K562 (cell line): Measurements from ENCODE around the gene OSBPL1A. TPM values are rescaled to one million over a fixed set of nuclear protein-coding genes. Genes with fewer than 3 reads are reported as not detected.

Experiments used
- ATAC-seq: fragments of 200-7000 bp; cut with Tn5 transposase; 3 replicates; pipeline ENCODE4 v1.9.1; 2020; ENCODE audit warnings: moderate library complexity
- BruUV-seq: library from RNA; stranded (reverse); fragments of 400-500 nt; replicated peaks from 2 replicates; lab custom pipeline; 2021; lab: Mats Ljungman, UMichigan
- CTCF ChIA-PET: fragments of 300-600 bp; formaldehyde crosslinking; extraction: SDS; loops from one replicate; lab custom pipeline; 2021; ENCODE audit warnings: low intra/inter-chr PET ratio; lab: Yijun Ruan, JAX
- POLR2A ChIA-PET: fragments of 300-600, 350-650 bp; sonication (Branson Sonifier 250); formaldehyde crosslinking; extraction: SDS; loops from one replicate; lab custom pipeline; 2021; ENCODE audit warnings: antibody characterized with exemption, inconsistent platforms; lab: Yijun Ruan, JAX
- DNase-seq, 4 experiments: peaks; one replicate each; pipeline versions ENCODE4 v3.0.0 to v3.0.0-alpha.2; 2011 to 2018; ENCODE audit warnings: low spot score in 3 of 4, mixed read lengths in 3 of 4; ENCODE audit errors: extremely low read depth in 1 of 4
- FAIRE-seq: peaks from 2 replicates; lab custom pipeline; 2011; peaks lifted over from hg19 to GRCh38; lab: Jason Lieb, UNC
- H2AFZ ChIP-seq: 2 replicates; pipeline ENCODE4 v1.6.0; 2011; ENCODE audit warnings: low read depth, low read length, control low read depth, inconsistent platforms
- H3K27ac ChIP-seq: fragments of 200-600 bp; 3 replicates; pipeline ENCODE4 v1.8.0; 2011; ENCODE audit warnings: low read depth, mild to moderate bottlenecking, control low read depth, inconsistent platforms, low read length, moderate library complexity, mixed read lengths; ENCODE audit errors: extremely low read depth
- H3K27me3 ChIP-seq, 2 experiments: fragments of 300-600 bp in 1 of 2; 2 replicates in 1 of 2; 3 replicates in 1 of 2; pipeline versions ENCODE4 v1.6.0 to v1.8.0; 2011; ENCODE audit warnings: inconsistent platforms in 2 of 2, low read length in 2 of 2, mild to moderate bottlenecking in 1 of 2, mixed read lengths in 1 of 2, moderate library complexity in 1 of 2; ENCODE audit not compliant: control insufficient read depth in 2 of 2, insufficient read depth in 2 of 2
- H3K36me3 ChIP-seq: fragments of 300-600 bp; 3 replicates; pipeline ENCODE4 v1.8.0; 2011; ENCODE audit warnings: mild to moderate bottlenecking, low read length, inconsistent platforms; ENCODE audit not compliant: control insufficient read depth, insufficient read depth
- H3K4me1 ChIP-seq, 2 experiments: fragments of 200-600 bp in 1 of 2; replicated peaks in 1 of 2; 2 replicates in 1 of 2; 3 replicates in 1 of 2; pipeline versions ENCODE4 v1.5.1 to v1.8.0; 2011; ENCODE audit warnings: inconsistent platforms in 2 of 2, low read length in 2 of 2, mild to moderate bottlenecking in 1 of 2, mixed read lengths in 1 of 2, moderate library complexity in 1 of 2; ENCODE audit not compliant: control insufficient read depth in 2 of 2, insufficient read depth in 2 of 2
- H3K4me2 ChIP-seq: 2 replicates; pipeline ENCODE4 v1.6.1; 2011; ENCODE audit warnings: low read length, control low read depth, inconsistent platforms, mixed read lengths; ENCODE audit not compliant: insufficient read depth
- H3K4me3 ChIP-seq: fragments of 200-600 bp; sonication (generic), shearing (Covaris generic); 2 replicates; pipeline ENCODE4 v1.5.1; 2016; ENCODE audit warnings: control low read depth, inconsistent platforms
- H3K79me2 ChIP-seq: fragments of 200-600 bp; 3 replicates; pipeline ENCODE4 v1.8.0; 2011; ENCODE audit warnings: low read length, inconsistent platforms; ENCODE audit not compliant: control insufficient read depth, insufficient read depth
- H3K9ac ChIP-seq, 2 experiments: 2 replicates each; pipeline versions ENCODE4 v1.6.0 to v1.6.1; 2011; ENCODE audit warnings: low read depth in 2 of 2, low read length in 2 of 2, control low read depth in 1 of 2, inconsistent platforms in 1 of 2, mild to moderate bottlenecking in 1 of 2, mixed read lengths in 1 of 2; ENCODE audit not compliant: insufficient read depth in 1 of 2
- H3K9me1 ChIP-seq: one replicate; pipeline ENCODE4 v1.6.0; 2011; ENCODE audit warnings: inconsistent platforms, mild to moderate bottlenecking, low read length, moderate library complexity; ENCODE audit not compliant: control insufficient read depth, insufficient read depth
- H3K9me3 ChIP-seq: replicated peaks from 2 replicates; pipeline ENCODE4 v1.5.1; 2011; ENCODE audit warnings: low read depth, low read length, inconsistent platforms; ENCODE audit not compliant: control insufficient read depth, insufficient read depth
- H4K20me1 ChIP-seq: replicated peaks from 2 replicates; pipeline ENCODE4 v1.6.1; 2011; ENCODE audit warnings: low read length, inconsistent platforms, mixed read lengths; ENCODE audit not compliant: control insufficient read depth, insufficient read depth
- CREM ChIP-seq: IDR thresholded peaks from 2 replicates; pipeline ENCODE4 v1.6.1; 2014; ENCODE audit warnings: antibody characterized with exemption, low read depth
- E4F1 ChIP-seq: fragments of 250-450 bp; sonication (Bioruptor Pico); IDR thresholded peaks from 2 replicates; pipeline ENCODE4 v1.5.0; 2021; ENCODE audit warnings: mild to moderate bottlenecking, borderline replicate concordance
- HMGN3 ChIP-seq: IDR thresholded peaks from 2 replicates; pipeline ENCODE4 v1.6.1; 2011; ENCODE audit warnings: borderline replicate concordance, low read depth, mild to moderate bottlenecking, mixed read lengths, low read length; ENCODE audit not compliant: insufficient read length; ENCODE audit errors: extremely low read depth
- NEUROD1 ChIP-seq: fragments of 150-350 bp; IDR thresholded peaks from 2 replicates; pipeline ENCODE4 v1.6.1; 2014; ENCODE audit warnings: borderline replicate concordance, low read length, low read depth; ENCODE audit not compliant: partially characterized antibody
- ZNF134 ChIP-seq: fragments of 250-450 bp; sonication (Bioruptor Pico); conservative IDR thresholded peaks from 2 replicates; pipeline ENCODE4 v1.4.0; 2020
- ZZZ3 ChIP-seq: fragments of 450-650 bp; IDR thresholded peaks from 2 replicates; pipeline ENCODE4 v1.6.1; 2016; ENCODE audit warnings: antibody characterized with exemption, mild to moderate bottlenecking, moderate library complexity
- WGBS: fragments of 100-300 bp; shearing (Covaris generic); methylation state at CpG from one replicate; pipeline ENCODE4 v1.1.6; 2016; ENCODE audit warnings: low coverage, mixed read lengths; ENCODE audit not compliant: insufficient coverage; ENCODE audit errors: missing lambda C conversion rate; 5-methylcytosine and 5-hydroxymethylcytosine counted together
- in situ Hi-C: fragments of 300-500 bp; cut with MboI; formaldehyde crosslinking; loops from 4 replicates; pipeline ENCODE4 v1.15.0; 2018; ENCODE audit warnings: inconsistent platforms, mixed read lengths
- intact Hi-C: fragments of 100-400 bp; cut with micrococcal nuclease; formaldehyde crosslinking; loops from 2 replicates; pipeline ENCODE4 v1.14.2; 2022
- polyA plus RNA-seq, 8 experiments: library from polyadenylated mRNA; depleted of rRNA in 4 of 8; stranded (reverse) in 5 of 8; unstranded in 3 of 8; fragments of >200 nt; fragmentation: Nextera tagmentation in 2 of 8; fragmentation: Illumina TruSeq in 1 of 8; extraction: Ambion mirVana in 2 of 8; extraction: Trizol in 1 of 8; gene quantifications; 2 replicates each; pipeline versions ENCODE4 v1.2.1 to v1.2.3, GENCODE V29; 2011 to 2014; ENCODE audit warnings: inconsistent platforms in 1 of 8, missing spikeins in 1 of 8
- total RNA-seq, 7 experiments: library from RNA; depleted of rRNA in 6 of 7; stranded (reverse); fragments of >200 nt in 6 of 7; fragmentation: Illumina TruSeq in 2 of 7; extraction: Trizol in 2 of 7; gene quantifications; 2 replicates each; pipeline versions ENCODE4 v1.2.1 to v1.2.3, GENCODE V29; 2011 to 2021; ENCODE audit warnings: low replicate concordance in 1 of 7
- TF ChIP-seq, protein P1 (sequence below): sonication (generic); formaldehyde crosslinking; IDR thresholded peaks from 2 replicates; pipeline ENCODE4 v1.8.1; 2023; ENCODE audit warnings: mild to moderate bottlenecking, missing genetic modification reagents, moderate library complexity
- TF ChIP-seq, protein P2 (sequence below): fragments of 450-650 bp; IDR thresholded peaks from 2 replicates; pipeline ENCODE4 v1.7.1; 2018; ENCODE audit warnings: mild to moderate bottlenecking, low read depth; ENCODE audit not compliant: partially characterized antibody
- TF ChIP-seq, protein P3 (sequence below): sonication (generic); formaldehyde crosslinking; IDR thresholded peaks from 2 replicates; pipeline ENCODE4 v1.8.0; 2022; ENCODE audit warnings: mild to moderate bottlenecking, missing genetic modification reagents, borderline replicate concordance

OSBPL1A gene
- total and polyA plus RNA-seq, 9 of the 15 experiments (the other 6 are each of a cell fraction or from before 2014, with no cell fraction given): 0.40 to 0.49 TPM; not detected in 7

DNA sequence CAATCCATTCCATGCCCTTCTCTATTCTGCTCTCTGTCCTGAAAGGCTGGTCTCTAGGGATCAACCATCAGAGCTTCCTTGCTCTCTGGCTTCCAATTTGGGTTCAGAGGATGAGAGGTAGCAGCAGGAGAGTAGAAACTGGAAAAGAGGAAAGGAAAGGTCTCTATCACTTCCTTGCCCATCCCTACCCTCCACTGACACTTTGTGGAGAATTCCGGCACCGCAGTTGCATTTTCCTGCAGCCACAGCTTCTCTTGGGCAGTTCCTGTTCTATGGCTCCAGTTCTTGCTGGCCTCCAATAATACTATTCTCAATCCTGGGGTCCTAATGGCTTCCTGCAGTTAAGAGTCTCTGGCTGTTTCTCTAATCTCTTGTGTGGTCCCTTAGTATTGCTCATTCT is 15.5 kb upstream of the OSBPL1A start:
- H3K4me2 ChIP-seq: no peak overlapping the region
- H3K27me3 ChIP-seq: peaks cover 5 to 10% of the 10 kb centered on the region in 2 experiments; a peak in 3 of 5 replicates
- CTCF ChIA-PET: no interaction called here

More for the DNA sequence above, 15.5 kb upstream of the OSBPL1A start:
- ATAC-seq (no peak), FAIRE-seq (no peak), DNase-seq (no peak)
- Histone ChIP-seq H3K9me1 (no peaks in the 10 kb centered on the region), H3K4me1 (no peaks in the 10 kb centered on the region), H3K9ac (no peak overlapping the region), H3K27ac (no peak overlapping the region), H4K20me1 (no peaks in the 10 kb centered on the region), H2AFZ (no peak overlapping the region), H3K36me3 (no peaks in the 10 kb centered on the region), H3K4me3 (no peak overlapping the region), H3K9me3 (no peaks in the 10 kb centered on the region), H3K79me2 (no peaks in the 10 kb centered on the region)
- BruUV-seq: no TSS peak
- POLR2A ChIA-PET: interaction anchor here (0.6 to 2.1 kb wide), 2 partner anchors 13 to 54 kb away, joined by 3 to 7 read pairs; partner anchors contain the start of gene IMPACT
- no peak for TF ChIP-seq ZZZ3
- no peak for TF ChIP-seq ZNF134
- TF ChIP-seq, protein P1, sequence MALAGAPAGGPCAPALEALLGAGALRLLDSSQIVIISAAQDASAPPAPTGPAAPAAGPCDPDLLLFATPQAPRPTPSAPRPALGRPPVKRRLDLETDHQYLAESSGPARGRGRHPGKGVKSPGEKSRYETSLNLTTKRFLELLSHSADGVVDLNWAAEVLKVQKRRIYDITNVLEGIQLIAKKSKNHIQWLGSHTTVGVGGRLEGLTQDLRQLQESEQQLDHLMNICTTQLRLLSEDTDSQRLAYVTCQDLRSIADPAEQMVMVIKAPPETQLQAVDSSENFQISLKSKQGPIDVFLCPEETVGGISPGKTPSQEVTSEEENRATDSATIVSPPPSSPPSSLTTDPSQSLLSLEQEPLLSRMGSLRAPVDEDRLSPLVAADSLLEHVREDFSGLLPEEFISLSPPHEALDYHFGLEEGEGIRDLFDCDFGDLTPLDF (CRISPR knock-in tag): no peak
- TF ChIP-seq E4F1 (CRISPR knock-in tag): no peak
- TF ChIP-seq HMGN3: no peak
- TF ChIP-seq, protein P2, sequence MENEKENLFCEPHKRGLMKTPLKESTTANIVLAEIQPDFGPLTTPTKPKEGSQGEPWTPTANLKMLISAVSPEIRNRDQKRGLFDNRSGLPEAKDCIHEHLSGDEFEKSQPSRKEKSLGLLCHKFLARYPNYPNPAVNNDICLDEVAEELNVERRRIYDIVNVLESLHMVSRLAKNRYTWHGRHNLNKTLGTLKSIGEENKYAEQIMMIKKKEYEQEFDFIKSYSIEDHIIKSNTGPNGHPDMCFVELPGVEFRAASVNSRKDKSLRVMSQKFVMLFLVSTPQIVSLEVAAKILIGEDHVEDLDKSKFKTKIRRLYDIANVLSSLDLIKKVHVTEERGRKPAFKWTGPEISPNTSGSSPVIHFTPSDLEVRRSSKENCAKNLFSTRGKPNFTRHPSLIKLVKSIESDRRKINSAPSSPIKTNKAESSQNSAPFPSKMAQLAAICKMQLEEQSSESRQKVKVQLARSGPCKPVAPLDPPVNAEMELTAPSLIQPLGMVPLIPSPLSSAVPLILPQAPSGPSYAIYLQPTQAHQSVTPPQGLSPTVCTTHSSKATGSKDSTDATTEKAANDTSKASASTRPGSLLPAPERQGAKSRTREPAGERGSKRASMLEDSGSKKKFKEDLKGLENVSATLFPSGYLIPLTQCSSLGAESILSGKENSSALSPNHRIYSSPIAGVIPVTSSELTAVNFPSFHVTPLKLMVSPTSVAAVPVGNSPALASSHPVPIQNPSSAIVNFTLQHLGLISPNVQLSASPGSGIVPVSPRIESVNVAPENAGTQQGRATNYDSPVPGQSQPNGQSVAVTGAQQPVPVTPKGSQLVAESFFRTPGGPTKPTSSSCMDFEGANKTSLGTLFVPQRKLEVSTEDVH: no peak
- TF ChIP-seq NEUROD1: no peak
- TF ChIP-seq, protein P3, sequence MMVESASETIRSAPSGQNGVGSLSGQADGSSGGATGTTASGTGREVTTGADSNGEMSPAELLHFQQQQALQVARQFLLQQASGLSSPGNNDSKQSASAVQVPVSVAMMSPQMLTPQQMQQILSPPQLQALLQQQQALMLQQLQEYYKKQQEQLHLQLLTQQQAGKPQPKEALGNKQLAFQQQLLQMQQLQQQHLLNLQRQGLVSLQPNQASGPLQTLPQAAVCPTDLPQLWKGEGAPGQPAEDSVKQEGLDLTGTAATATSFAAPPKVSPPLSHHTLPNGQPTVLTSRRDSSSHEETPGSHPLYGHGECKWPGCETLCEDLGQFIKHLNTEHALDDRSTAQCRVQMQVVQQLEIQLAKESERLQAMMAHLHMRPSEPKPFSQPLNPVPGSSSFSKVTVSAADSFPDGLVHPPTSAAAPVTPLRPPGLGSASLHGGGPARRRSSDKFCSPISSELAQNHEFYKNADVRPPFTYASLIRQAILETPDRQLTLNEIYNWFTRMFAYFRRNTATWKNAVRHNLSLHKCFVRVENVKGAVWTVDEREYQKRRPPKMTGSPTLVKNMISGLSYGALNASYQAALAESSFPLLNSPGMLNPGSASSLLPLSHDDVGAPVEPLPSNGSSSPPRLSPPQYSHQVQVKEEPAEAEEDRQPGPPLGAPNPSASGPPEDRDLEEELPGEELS (CRISPR knock-in tag): no peak
- TF ChIP-seq CREM: no peak
- intact Hi-C loops: no loop called here
- 7% methylated on average over 2 of the region's 2 CpGs for WGBS
- in situ Hi-C loops: no loop called here
